ENCODE measurements around the gene BNIPL.

DNA sequence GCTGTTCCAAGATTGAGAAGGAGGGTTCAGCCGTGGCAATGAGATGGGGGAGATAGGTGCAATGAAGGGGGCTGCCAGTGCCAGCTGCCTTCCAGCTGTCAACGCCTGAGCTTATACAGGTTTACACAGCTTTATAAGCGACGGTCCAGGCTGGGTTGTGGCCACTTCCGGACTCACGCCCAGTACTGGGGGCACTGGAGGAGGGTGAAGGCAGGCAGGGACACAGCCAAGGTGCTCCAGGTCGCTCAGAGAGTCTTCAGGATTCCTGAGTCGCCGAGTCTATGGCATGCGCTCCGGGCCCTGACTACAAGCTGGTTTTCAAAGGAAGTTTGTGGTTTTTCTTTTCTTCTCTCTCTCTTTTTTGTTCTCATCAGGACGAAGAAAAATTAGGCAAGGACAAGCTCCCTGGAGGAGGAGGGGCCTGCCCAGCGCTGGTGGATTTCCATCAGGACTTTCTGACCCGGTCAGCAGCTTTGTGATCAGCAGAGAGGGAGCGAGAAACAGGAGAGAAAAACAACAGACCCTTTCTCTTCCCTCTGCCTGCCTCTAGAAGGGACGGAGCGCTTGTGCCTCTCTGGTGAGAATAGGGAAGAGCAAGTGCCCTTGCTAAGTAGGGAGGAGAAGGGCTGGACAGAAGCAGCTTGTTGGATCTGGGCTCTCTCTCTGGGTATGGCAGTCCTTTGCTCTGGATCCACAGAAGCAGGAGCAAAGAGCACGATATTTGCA, 29.9 kb upstream of the BNIPL start, which contains the start of gene MINDY1:
- TF ChIP-seq POLR2A (IDR thresholded peaks at IDR 0.05), result peak in 1 of 4 donors; percentile 27
- TF ChIP-seq, protein P1, sequence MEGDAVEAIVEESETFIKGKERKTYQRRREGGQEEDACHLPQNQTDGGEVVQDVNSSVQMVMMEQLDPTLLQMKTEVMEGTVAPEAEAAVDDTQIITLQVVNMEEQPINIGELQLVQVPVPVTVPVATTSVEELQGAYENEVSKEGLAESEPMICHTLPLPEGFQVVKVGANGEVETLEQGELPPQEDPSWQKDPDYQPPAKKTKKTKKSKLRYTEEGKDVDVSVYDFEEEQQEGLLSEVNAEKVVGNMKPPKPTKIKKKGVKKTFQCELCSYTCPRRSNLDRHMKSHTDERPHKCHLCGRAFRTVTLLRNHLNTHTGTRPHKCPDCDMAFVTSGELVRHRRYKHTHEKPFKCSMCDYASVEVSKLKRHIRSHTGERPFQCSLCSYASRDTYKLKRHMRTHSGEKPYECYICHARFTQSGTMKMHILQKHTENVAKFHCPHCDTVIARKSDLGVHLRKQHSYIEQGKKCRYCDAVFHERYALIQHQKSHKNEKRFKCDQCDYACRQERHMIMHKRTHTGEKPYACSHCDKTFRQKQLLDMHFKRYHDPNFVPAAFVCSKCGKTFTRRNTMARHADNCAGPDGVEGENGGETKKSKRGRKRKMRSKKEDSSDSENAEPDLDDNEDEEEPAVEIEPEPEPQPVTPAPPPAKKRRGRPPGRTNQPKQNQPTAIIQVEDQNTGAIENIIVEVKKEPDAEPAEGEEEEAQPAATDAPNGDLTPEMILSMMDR (IDR thresholded peaks at IDR 0.05), result peak in 4 of 7 experiments; percentile 33 to 47 (median 42)

Data from stomach (tissue), 4 donors.